ENCODE data around the gene B4GAT1. TPM values are rescaled to one million over a fixed set of nuclear protein-coding genes. Genes with fewer than 3 reads are reported as not detected.

The B4GAT1 gene
- total RNA-seq, 1 experiment from 2014 or later, result 22.8 TPM

DNA sequence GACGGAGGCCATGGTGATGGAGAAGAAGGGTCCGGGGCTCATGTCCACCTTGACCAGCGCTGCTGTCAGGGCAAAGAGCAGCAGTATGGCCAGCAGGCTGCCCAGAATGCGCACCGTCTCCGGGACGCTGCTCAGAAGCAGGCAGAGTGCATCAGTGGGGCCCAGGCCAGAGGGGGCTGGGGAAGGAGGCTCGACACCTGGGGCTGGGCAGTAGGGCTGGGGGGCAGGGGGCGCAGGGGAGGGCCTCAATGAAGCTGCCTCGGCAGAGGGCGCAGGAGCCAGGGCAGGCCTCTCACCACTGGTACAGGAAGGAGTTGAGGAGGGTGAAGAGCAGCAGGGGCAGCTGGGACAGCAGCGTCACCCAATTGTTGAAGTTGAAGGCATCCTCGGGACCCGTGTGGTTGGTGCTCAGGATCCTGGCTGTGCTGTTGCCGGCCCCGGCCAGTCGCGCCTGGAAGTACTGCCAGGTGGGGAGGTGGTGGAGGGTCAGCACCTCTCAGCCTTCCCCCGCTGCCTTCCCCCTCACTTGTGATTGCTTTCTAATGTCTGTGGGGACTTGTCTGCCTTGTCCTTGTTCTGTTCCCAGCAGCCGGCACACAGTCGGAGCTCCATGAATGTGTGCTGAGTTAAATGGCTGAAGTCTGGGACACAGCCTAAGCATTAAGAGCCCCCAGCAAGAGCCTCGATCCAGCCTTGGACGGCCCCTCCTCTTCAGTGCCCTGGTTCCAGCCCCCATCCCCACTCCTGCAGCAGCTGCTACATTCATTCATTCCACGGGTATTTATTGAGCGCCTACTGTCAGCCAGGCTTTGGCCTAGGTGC is 21.9 kb upstream of the B4GAT1 start:
- peak overlapping the region; percentile 80 for H3K4me2 ChIP-seq
- no peak for TF ChIP-seq EZH2 (IDR thresholded peaks at IDR 0.05; ENCODE audit: low read depth)
- TF ChIP-seq, protein P1, sequence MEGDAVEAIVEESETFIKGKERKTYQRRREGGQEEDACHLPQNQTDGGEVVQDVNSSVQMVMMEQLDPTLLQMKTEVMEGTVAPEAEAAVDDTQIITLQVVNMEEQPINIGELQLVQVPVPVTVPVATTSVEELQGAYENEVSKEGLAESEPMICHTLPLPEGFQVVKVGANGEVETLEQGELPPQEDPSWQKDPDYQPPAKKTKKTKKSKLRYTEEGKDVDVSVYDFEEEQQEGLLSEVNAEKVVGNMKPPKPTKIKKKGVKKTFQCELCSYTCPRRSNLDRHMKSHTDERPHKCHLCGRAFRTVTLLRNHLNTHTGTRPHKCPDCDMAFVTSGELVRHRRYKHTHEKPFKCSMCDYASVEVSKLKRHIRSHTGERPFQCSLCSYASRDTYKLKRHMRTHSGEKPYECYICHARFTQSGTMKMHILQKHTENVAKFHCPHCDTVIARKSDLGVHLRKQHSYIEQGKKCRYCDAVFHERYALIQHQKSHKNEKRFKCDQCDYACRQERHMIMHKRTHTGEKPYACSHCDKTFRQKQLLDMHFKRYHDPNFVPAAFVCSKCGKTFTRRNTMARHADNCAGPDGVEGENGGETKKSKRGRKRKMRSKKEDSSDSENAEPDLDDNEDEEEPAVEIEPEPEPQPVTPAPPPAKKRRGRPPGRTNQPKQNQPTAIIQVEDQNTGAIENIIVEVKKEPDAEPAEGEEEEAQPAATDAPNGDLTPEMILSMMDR (conservative IDR thresholded peaks at IDR 0.05), result no peak
- H3K27ac ChIP-seq, result no peak overlapping the region
- ChIA-PET CTCF (interaction anchor here (0.6 to 1.8 kb wide), 2 partner anchors 17 to 80 kb away, joined by 4 to 11 read pairs; partner anchors contain the start of gene YIF1A), POLR2A (ENCODE audit: unreplicated experiment) (interaction anchor here (0.7 kb wide), 1 partner anchor 24 kb away, joined by 3 read pairs; no protein-coding TSS in a partner anchor)
- peaks cover 31% of the 10 kb centered on the region for H3K79me2 ChIP-seq (ENCODE audit: low read depth)
- peaks cover 24% of the 10 kb centered on the region for H3K4me1 ChIP-seq (replicated peaks; ENCODE audit: insufficient read depth)
- H3F3A ChIP-seq (ENCODE audit: insufficient read depth, low read depth), result peaks cover 63% of the 10 kb centered on the region
- peak overlapping the region; percentile 95; the same call in 1 of the 2 replicates for H3K4me3 ChIP-seq
- H3K27me3 ChIP-seq (ENCODE audit: insufficient read depth, low read depth), result no peaks in the 10 kb centered on the region
- H3K9me2 ChIP-seq (ENCODE audit: insufficient read depth), result no peaks in the 10 kb centered on the region
- H3K36me3 ChIP-seq (ENCODE audit: low read depth), result peaks cover 25% of the 10 kb centered on the region
- no TSS peak for BruUV-seq (replicated peaks)
- intact Hi-C loops (cut with micrococcal nuclease; ENCODE audit: unreplicated experiment), result no loop called here
- peaks cover 35% of the 10 kb centered on the region for H4K20me1 ChIP-seq (ENCODE audit: insufficient read depth)
- no peak overlapping the region for H2AFZ ChIP-seq
- no peak for DNase-seq
- no peaks in the 10 kb centered on the region for H3K9me3 ChIP-seq (ENCODE audit: insufficient read depth, low read depth)

DNA sequence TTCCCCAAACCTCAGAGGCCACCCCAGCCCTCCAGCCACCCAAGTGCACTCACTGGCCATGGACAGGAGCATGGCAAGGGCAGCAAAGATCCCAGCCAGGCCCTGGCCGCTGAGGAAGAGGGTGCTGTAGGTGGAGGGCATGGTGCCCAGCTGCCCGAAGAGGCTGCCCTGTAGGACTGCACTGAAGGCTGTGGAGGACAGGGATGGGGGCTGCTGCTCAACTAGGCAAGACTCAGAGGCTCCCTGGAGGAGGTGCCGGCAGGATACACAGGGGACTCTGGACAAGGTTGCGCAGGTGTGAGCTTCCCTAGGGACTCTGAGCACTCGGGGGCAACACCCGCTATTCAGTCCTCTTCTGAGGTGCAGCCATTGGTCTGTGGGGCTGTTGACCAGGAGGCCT is 21.1 kb upstream of the B4GAT1 start:
- no TSS peak for BruUV-seq (replicated peaks)
- ChIA-PET CTCF (no interaction called here), POLR2A (ENCODE audit: unreplicated experiment) (no interaction called here)
- Histone ChIP-seq H3K27me3 (ENCODE audit: insufficient read depth, low read depth) (no peaks in the 10 kb centered on the region), H3K36me3 (ENCODE audit: low read depth) (peaks cover 25% of the 10 kb centered on the region), H3K79me2 (ENCODE audit: low read depth) (peaks cover 31% of the 10 kb centered on the region), H3K9me3 (ENCODE audit: insufficient read depth, low read depth) (no peaks in the 10 kb centered on the region), H4K20me1 (ENCODE audit: insufficient read depth) (peaks cover 38% of the 10 kb centered on the region), H2AFZ (no peak overlapping the region), H3K4me1 (replicated peaks; ENCODE audit: insufficient read depth) (peaks cover 23% of the 10 kb centered on the region), H3K4me3 (no peak overlapping the region), H3F3A (ENCODE audit: insufficient read depth, low read depth) (peaks cover 67% of the 10 kb centered on the region), H3K27ac (no peak overlapping the region), H3K9me2 (ENCODE audit: insufficient read depth) (no peaks in the 10 kb centered on the region), H3K4me2 (no peak overlapping the region)
- intact Hi-C loops (cut with micrococcal nuclease; ENCODE audit: unreplicated experiment), result no loop called here
- TF ChIP-seq, protein P1 (conservative IDR thresholded peaks at IDR 0.05), result no peak
- TF ChIP-seq EZH2 (IDR thresholded peaks at IDR 0.05; ENCODE audit: low read depth), result no peak
- DNase-seq, result no peak

DNA sequence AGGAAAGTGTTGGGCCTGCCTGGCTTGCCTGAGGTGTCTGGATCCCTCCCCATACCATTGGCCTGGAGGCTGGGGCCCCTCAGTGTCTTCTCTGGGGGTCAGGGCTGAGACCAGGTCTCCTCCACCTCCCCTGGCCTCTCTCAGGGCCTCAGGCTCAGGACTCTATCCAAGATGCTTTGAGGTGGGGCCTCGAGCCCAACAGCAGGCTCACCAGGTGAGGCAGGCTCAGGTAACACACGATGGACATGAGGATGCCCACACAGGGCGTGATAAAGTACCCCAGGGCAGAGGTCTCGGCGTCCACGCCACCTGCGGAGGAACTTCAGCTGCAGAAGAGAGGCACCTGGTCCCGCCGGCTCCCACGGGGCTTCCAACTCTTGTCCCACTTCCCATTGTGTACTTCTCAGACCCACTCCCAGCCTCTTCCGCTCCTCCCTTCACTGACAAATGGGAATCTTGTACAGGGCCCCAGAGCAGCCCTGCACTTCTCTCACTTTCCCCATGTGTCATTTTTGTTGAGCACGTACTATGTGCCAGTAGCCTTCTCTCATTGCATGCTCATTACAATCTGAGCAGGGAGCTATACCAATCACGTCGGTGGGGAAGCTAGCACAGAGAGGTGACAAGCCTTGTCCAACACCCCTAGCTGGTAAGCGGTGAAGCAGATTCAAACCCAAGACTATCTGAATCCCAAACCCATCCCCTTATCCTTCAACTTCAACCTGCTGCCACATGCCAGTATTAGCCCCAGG is 20.3 kb upstream of the B4GAT1 start:
- ChIA-PET POLR2A (ENCODE audit: unreplicated experiment) (no interaction called here), CTCF (no interaction called here)
- H3K79me2 ChIP-seq (ENCODE audit: low read depth), result peaks cover 31% of the 10 kb centered on the region
- no peak for DNase-seq
- H3K4me1 ChIP-seq (replicated peaks; ENCODE audit: insufficient read depth), result peaks cover 15% of the 10 kb centered on the region
- intact Hi-C loops (cut with micrococcal nuclease; ENCODE audit: unreplicated experiment), result no loop called here
- peaks cover 27% of the 10 kb centered on the region for H3K36me3 ChIP-seq (ENCODE audit: low read depth)
- BruUV-seq (replicated peaks), result no TSS peak
- H3K9me3 ChIP-seq (ENCODE audit: insufficient read depth, low read depth), result no peaks in the 10 kb centered on the region
- H3K4me2 ChIP-seq, result no peak overlapping the region
- TF ChIP-seq, protein P1 (conservative IDR thresholded peaks at IDR 0.05), result no peak
- no peak for TF ChIP-seq EZH2 (IDR thresholded peaks at IDR 0.05; ENCODE audit: low read depth)
- H3K9me2 ChIP-seq (ENCODE audit: insufficient read depth), result no peaks in the 10 kb centered on the region
- peaks cover 66% of the 10 kb centered on the region for H3F3A ChIP-seq (ENCODE audit: insufficient read depth, low read depth)
- H3K4me3 ChIP-seq, result no peak overlapping the region
- H2AFZ ChIP-seq, result no peak overlapping the region
- peaks cover 45% of the 10 kb centered on the region for H4K20me1 ChIP-seq (ENCODE audit: insufficient read depth)
- H3K27me3 ChIP-seq (ENCODE audit: insufficient read depth, low read depth), result no peaks in the 10 kb centered on the region
- H3K27ac ChIP-seq, result no peak overlapping the region
